Activated T-helper 1 cell treated with anti-CD3 and anti-CD28 coated beads, Interleukin-2, amount 50 U/mL, for 16 hours (primary cell): ENCODE measurements around the gene UFSP2.
"Not testable (repeated sequence)": the region's sequence is repeated elsewhere in the genome, so short reads cannot be mapped to it uniquely, and the experiment has no call there.

Source experiments
- DNase-seq, 2 donors: peaks; one replicate each; pipeline ENCODE4 v3.0.0-alpha.2; 2020; ENCODE audit warnings: low read depth in 1 of 2, low spot score in 1 of 2

The UFSP2 gene

GRCh38 chr4:185387957-185388356 lies 37.8 kb downstream of the UFSP2 start:
- DNase-seq: no peak

DNA sequence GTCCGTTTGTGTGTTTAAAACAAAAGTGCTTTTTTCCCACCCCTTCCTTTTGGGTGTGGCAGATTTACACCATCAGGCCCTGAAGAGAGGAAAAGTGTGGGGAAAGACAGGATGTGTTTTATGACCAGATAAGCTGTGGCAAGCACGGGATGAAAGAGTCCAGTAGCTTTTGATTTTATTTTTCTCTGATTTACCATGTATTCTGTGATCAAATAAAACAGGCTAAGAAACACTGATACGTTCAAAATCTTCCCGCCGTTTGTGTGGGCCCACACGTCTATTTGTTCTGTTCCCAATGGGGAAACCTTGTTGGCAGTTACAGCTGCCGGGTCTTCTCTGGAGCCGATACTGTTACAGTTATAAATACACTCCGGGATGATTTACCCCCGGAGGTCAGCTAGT lies 40.8 kb downstream of the UFSP2 start:
- DNase-seq: no peak

DNA sequence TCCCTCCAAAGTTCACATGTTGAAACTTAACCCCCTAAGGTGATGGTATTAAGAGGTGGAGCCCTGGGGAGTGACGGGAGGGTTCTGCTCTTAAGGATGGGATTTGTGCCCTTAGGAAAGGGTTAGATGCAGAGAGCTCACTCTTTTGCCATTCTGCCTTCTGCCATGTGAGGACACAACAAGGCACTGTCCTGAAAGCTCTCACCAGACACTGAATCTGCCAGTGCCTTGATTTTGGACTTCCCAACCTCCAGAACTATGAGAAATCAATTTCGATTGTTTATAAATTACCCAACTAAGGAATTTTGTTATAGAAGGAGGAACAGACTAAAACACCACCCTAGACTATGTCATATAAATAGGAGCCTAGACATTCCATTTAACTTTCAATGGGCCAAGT lies 41.7 kb downstream of the UFSP2 start:
- DNase-seq: no peak

- no peak for DNase-seq
Observed at GRCh38 chr4:185383451-185383850, 42.3 kb downstream of the UFSP2 start.

- DNase-seq: no peak
Observed at GRCh38 chr4:185382754-185383153, 43.0 kb downstream of the UFSP2 start.

DNA sequence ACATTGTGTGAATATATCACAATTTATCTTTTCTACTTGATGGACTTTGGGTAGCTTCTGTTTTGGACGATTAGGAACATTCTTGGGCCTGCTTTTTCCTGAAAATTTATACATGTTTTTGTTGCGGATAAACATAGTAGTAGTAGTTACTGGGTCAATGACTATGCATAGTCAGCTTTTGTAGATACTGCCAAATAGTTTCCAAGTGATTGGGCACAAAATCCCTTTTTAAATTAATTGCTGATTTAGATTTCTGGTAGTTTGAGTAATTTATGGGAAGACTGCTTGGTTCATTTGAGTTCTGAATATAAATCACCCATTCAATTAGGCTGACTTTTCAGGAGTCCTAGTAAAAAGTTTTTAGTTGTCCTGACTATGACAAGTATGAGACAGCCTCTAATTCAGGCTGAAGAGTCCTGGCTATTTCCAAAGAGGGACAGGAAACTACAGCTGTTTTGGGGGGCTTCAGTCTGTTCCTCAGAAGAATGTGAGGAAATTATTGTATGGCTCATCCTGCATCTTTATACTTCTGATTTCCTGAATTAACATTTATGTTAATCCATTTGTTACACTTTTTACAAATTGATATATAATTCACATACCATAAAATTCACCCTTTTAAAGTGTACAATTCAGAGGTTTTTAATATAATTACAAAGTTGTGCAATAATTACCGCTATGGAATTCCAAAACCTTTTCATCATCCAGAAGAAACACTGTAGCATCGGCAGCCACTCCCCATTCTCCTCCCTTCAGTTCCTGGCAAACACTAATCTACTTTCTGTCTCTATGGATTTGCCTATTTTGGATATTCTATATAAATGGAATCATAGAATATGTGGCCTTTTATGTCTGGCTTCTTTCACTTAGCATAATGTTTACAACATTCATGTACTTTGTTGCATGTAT lies 44.2 kb downstream of the UFSP2 start:
- no peak for DNase-seq

GRCh38 chr4:185380320-185380719 lies 45.4 kb downstream of the UFSP2 start:
- no peak for DNase-seq

GRCh38 chr4:185379326-185380295 lies 46.2 kb downstream of the UFSP2 start:
- no peak for DNase-seq

DNA sequence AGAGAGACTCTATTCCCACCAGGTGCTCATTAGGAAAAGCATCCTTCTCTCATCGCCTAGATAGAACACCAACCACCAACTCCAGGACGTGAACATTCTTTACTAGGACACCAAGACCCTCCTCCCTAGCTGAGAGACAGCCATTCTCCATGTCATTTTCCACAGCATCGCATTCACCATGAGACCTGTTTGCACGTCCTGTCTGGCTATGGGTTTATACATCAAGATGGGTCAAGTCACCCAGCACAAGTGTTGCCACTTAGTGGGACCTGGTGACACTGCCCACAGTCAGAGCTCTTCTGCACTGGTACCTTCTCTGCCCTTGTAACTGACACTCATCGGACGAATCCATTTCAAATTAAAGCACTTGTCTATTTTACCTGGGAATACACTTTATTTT lies 47.5 kb downstream of the UFSP2 start:
- no peak for DNase-seq

DNA sequence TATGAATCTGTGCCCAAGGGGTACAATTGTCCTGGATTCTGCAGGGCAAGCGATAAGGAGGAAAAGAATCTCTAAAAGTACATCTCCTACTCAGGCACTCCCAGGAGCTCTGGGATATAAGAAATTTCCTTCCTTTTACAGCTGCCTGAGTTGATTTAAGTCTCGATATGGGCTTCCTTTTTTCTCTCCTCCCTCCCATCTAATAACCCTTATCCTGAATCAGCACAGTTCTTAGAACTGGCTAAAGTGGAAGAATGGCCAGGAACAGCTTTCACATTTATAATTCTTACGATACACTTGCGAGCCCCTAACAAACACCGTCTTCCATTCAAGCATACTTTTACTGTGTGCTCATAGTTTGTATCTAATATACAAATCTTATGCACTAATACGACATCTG lies 51.2 kb downstream of the UFSP2 start:
- DNase-seq: no peak

DNA sequence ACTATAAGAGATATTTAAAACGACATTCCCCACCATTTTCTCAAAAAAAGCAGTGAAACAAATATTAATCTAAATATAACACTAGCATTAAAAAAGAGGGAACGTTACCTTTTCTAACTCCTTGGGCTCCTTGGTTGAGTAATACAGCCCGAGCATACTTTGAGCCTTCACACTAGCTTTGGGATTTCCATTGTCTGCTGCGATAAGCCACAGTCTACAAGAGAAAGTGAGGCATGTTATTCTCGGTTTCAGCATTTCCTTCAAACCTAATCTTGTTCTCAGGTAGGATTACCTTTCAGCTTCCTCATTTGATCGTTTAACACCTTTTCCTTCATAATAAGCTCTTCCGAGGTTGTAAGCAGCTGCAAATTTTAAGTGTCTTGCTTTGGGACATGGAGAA lies 51.7 kb downstream of the UFSP2 start:
- DNase-seq: no peak

- DNase-seq: no peak
Observed at GRCh38 chr4:185371702-185372101, 54.1 kb downstream of the UFSP2 start.

- no peak for DNase-seq
Observed at GRCh38 chr4:185370268-185370949, 55.4 kb downstream of the UFSP2 start.

GRCh38 chr4:185369731-185370130 lies 56.0 kb downstream of the UFSP2 start:
- DNase-seq: no peak

DNA sequence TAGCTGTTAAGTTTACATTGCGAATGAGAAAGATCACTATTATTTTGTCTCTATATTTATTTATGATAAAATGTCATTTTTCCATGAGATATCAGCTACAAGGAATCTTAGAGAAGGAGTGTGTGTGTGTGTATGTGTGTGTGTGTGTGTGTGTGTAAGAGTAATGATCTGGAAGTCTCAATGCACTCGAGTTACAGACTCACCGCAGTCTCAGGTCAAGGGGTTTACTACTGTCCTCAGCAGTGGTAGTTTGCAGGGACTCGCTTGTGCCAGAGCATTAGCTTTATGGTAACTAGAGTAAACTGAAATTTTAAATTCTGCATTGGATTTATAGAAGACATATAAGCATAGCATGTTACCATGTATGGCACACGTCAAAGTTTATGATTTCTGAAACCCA lies 60.9 kb downstream of the UFSP2 start:
- DNase-seq: no peak

GRCh38 chr4:185363251-185363650 lies 62.5 kb downstream of the UFSP2 start:
- no peak for DNase-seq

GRCh38 chr4:185362570-185362969 lies 63.2 kb downstream of the UFSP2 start:
- not testable (repeated sequence) for DNase-seq

DNA sequence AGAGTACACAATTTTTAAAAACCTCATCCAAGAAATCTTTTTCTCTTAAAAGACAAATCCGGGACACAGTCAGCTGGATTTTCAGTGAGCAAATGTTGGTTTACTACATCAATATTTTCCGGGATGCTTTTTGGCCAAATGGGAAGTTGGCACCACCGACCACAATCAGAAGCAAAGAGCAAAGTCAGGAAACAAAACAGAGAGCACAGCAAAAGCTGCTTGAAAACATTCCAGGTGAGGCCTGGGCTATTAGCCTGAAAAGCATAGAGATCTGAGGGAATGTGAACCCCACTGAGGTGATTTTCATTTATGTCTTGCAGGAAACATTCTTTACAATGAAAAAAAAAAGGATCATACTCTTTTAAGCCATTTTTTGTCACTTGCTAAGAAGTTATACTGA lies 63.9 kb downstream of the UFSP2 start:
- DNase-seq: no peak

DNA sequence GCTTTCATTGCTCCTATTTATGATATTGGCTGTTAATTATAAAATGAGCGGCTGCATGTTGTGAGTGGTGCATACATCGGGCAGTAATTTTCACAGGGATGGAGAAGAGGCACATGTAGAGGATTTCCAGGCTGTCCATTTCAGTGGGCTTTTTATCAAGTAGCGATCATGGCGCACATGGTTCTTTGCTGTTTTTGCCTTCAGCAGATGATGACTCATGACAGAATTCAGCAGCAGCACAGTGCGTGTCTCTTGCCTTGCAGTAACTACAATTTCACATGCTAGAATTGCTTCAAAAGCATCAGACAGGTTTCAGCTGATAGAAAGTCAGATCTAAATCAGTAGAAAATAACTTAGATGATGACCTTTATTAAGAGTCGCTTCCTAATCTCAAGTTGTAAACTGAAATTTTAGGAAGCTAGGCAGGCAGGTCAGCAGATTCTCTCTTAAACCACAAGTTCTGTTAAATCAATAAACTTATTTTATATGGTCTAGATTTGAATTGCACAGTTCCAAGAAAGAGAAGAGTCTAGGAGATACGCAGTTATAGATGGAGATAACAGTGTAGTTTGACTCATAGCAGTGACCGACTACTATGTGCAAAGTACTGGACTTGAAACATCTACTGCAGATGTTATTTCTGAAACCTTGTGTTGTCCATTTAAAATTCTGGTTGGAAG lies 65.9 kb downstream of the UFSP2 start:
- no peak for DNase-seq

DNA sequence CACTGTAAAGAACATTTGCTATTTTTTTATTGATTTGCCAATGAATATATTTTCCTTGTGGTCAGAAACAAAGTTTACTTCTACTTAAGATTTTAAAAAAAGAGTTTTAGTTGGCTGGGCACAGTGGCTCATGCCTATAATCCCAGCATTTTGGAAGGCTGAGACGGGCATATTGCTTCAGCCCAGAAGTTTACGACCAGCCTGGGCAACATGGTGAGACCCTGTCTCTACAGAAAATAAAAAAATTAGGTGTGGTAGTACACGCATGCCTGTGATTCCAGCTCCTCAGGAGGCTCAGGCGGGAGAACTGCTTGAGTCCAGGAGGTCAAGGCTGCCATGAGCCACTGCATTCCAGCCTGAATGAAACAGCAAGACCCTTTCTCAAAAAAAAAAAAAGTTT lies 66.8 kb downstream of the UFSP2 start:
- DNase-seq: no peak

- no peak for DNase-seq
Observed at GRCh38 chr4:185358514-185358913, 67.2 kb downstream of the UFSP2 start.
